Suprapubic skin (tissue), 4 donors: ENCODE measurements around the gene AGR3. TPM values are rescaled to one million over a fixed set of nuclear protein-coding genes. Genes with fewer than 3 reads are reported as not detected.
"Not testable (repeated sequence)": the region's sequence is repeated elsewhere in the genome, so short reads cannot be mapped to it uniquely, and the experiment has no call there.

ENCODE experiments used
- DNase-seq, 2 donors: peaks; one replicate each; pipeline ENCODE4 v3.0.0-alpha.2; 2019; ENCODE audit warnings: low spot score in 2 of 2
- H3K27ac ChIP-seq: fragments of 200-600 bp; sonication (generic); one replicate; pipeline ENCODE4 v1.5.1; 2019
- H3K27me3 ChIP-seq: fragments of 200-600 bp; sonication (generic); one replicate; pipeline ENCODE4 v1.5.1; 2019
- H3K36me3 ChIP-seq: fragments of 200-600 bp; sonication (generic); one replicate; pipeline ENCODE4 v1.5.1; 2019
- H3K4me1 ChIP-seq: fragments of 200-600 bp; sonication (generic); one replicate; pipeline ENCODE4 v1.5.1; 2019
- H3K4me3 ChIP-seq: fragments of 200-600 bp; sonication (generic); one replicate; pipeline ENCODE4 v1.5.1; 2019; ENCODE audit warnings: mild to moderate bottlenecking
- H3K9me3 ChIP-seq: fragments of 200-600 bp; sonication (generic); one replicate; pipeline ENCODE4 v1.5.1; 2019
- EP300 ChIP-seq: sonication (generic); formaldehyde crosslinking; IDR thresholded peaks from one replicate; pipeline ENCODE4 v1.6.1; 2017; ENCODE audit warnings: antibody characterized with exemption
- POLR2A ChIP-seq, 2 donors: fragments of 450-650 bp; IDR thresholded peaks; one replicate each; pipeline ENCODE4 v1.6.1; 2017; ENCODE audit warnings: antibody characterized with exemption in 2 of 2, mild to moderate bottlenecking in 2 of 2, moderate library complexity in 2 of 2
- POLR2AphosphoS5 ChIP-seq, 3 donors: sonication (generic); formaldehyde crosslinking; IDR thresholded peaks; one replicate each; pipeline ENCODE4 v1.6.1; 2017; ENCODE audit warnings: antibody characterized with exemption in 3 of 3
- whole genome bisulfite sequencing: methylation state at CpG from one replicate; pipeline ENCODE4 v1.1.5; 2018; 5-methylcytosine and 5-hydroxymethylcytosine counted together
- total RNA-seq, 4 donors: library from RNA; depleted of rRNA; stranded (reverse); fragments of >200 nt; gene quantifications; one replicate each; pipeline ENCODE4 v1.1.0, GENCODE V29; 2016
- TF ChIP-seq, protein P1 (sequence below), 2 donors: fragments of 200-600 bp in 1 of 2; fragments of 450-650 bp in 1 of 2; sonication (generic) in 1 of 2; IDR thresholded peaks; one replicate each; pipeline ENCODE4 v1.5.1; 2016 to 2019; ENCODE audit warnings: antibody characterized with exemption in 2 of 2, mild to moderate bottlenecking in 1 of 2, moderate library complexity in 1 of 2

AGR3 gene
- total RNA-seq, 4 donors from 2014 or later, result 3.9 TPM; not detected in 3

DNA sequence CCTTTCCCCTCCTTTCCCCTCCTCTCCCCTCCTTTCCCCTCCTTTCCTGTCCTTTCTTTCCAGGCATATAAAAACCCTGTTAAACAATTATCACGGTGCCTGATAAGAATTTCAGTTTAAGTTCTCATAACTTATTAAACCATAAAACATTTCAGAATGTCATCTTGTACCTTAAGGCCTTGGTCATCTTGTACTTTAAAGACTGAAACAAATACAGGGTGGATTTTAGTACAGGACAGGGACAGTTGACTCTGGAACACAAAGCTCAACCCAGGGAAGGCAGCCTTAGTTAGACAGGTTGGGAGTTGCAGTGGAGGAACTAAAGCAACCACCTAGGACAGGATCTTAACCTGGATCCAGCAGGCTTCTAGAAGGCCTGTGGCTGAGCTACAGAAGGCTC, 1.2 kb downstream of the AGR3 start:
- Histone ChIP-seq H3K36me3 (no peaks in the 10 kb centered on the region), H3K27me3 (no peaks in the 10 kb centered on the region), H3K9me3 (no peaks in the 10 kb centered on the region), H3K27ac (no peak overlapping the region), H3K4me3 (no peak overlapping the region), H3K4me1 (no peaks in the 10 kb centered on the region)
- no peak for DNase-seq
- WGBS, result 73% methylated on average over 1 of the region's 1 CpG
- TF ChIP-seq POLR2A (IDR thresholded peaks at IDR 0.05) (no peak), POLR2AphosphoS5 (IDR thresholded peaks at IDR 0.05) (no peak), EP300 (no peak)
- TF ChIP-seq, protein P1, sequence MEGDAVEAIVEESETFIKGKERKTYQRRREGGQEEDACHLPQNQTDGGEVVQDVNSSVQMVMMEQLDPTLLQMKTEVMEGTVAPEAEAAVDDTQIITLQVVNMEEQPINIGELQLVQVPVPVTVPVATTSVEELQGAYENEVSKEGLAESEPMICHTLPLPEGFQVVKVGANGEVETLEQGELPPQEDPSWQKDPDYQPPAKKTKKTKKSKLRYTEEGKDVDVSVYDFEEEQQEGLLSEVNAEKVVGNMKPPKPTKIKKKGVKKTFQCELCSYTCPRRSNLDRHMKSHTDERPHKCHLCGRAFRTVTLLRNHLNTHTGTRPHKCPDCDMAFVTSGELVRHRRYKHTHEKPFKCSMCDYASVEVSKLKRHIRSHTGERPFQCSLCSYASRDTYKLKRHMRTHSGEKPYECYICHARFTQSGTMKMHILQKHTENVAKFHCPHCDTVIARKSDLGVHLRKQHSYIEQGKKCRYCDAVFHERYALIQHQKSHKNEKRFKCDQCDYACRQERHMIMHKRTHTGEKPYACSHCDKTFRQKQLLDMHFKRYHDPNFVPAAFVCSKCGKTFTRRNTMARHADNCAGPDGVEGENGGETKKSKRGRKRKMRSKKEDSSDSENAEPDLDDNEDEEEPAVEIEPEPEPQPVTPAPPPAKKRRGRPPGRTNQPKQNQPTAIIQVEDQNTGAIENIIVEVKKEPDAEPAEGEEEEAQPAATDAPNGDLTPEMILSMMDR (IDR thresholded peaks at IDR 0.05), result no peak

DNA sequence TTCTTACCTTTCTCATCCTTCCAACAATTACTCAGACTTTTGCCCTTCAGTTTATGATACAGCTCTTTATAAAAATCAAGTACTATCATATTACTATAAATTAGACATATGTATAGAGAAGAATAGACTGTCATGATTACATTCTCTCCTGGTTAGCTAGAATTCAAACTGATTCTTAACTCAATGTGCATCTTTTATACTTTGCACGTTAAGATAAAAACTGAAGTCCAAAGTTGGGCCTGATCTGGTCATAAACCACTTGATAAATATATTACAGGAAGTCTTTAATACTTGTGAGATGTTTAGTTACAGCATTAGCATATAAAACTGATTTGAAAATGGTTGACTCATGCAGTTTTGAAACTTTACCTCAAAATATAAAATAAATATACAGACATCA, 2.6 kb downstream of the AGR3 start:
- H3K4me1 ChIP-seq, result no peaks in the 10 kb centered on the region
- 98% methylated on average over 1 of the region's 1 CpG for WGBS
- no peak overlapping the region for H3K4me3 ChIP-seq

DNA sequence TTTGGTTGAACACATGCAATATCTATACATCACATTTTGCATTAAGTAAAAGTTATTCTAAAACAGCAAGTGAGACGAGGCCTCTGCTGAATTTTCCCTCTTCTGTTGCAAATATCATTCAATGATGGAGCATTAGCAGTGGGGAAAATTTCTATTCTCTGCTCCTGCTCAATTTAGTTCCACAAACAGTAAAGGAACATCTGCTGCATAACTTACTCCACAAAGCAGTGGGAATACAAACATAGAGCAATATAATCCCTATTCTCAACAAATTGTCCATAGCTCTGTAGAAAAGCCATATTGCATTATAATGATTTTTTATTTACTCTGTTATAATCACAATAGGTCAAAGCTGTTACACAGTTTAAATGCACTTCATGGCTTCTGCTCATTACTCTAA, 5.9 kb downstream of the AGR3 start:
- Histone ChIP-seq H3K27me3 (no peaks in the 10 kb centered on the region), H3K27ac (no peak overlapping the region), H3K4me1 (no peaks in the 10 kb centered on the region), H3K36me3 (no peaks in the 10 kb centered on the region), H3K4me3 (no peak overlapping the region), H3K9me3 (no peaks in the 10 kb centered on the region)
- WGBS, result 93% methylated on average over 1 of the region's 1 CpG
- TF ChIP-seq EP300, result no peak
- no peak for DNase-seq

More for the DNA sequence above, 2.6 kb downstream of the AGR3 start:
- no peak overlapping the region for H3K27ac ChIP-seq
- no peak for TF ChIP-seq EP300
- TF ChIP-seq, protein P1 (IDR thresholded peaks at IDR 0.05), result no peak
- no peak for TF ChIP-seq POLR2A (IDR thresholded peaks at IDR 0.05)
- no peak for TF ChIP-seq POLR2AphosphoS5 (IDR thresholded peaks at IDR 0.05)
- DNase-seq, result no peak
- no peaks in the 10 kb centered on the region for H3K36me3 ChIP-seq
- no peaks in the 10 kb centered on the region for H3K27me3 ChIP-seq
- H3K9me3 ChIP-seq, result no peaks in the 10 kb centered on the region

DNA sequence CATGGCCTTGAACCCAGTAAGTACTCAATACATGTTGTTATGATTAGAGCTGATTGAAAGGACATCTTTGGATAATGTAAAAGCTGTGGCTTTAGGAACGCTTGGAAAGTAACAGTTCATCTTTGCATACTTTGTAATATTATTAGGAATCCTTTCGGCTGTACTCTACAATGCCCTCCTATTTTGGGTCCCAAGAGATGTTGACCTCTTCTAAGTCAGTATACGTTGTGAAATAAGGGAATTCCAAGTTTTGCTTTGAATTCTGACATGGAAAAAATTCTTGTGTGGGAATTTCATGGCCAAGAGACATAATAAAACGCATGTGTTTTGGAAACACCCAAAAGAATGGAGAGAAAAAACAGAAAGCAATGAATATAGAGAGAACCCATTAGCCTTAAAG, 7.7 kb downstream of the AGR3 start:
- WGBS, result 39% methylated on average over 4 of the region's 4 CpGs
- no peak for DNase-seq
- TF ChIP-seq, protein P1 (IDR thresholded peaks at IDR 0.05), result no peak
- TF ChIP-seq EP300 (no peak), POLR2AphosphoS5 (IDR thresholded peaks at IDR 0.05) (no peak), POLR2A (IDR thresholded peaks at IDR 0.05) (no peak)
- H3K4me3 ChIP-seq, result no peak overlapping the region
- no peaks in the 10 kb centered on the region for H3K27me3 ChIP-seq
- H3K4me1 ChIP-seq, result no peaks in the 10 kb centered on the region
- H3K27ac ChIP-seq, result no peak overlapping the region
- H3K36me3 ChIP-seq, result no peaks in the 10 kb centered on the region
- H3K9me3 ChIP-seq, result no peaks in the 10 kb centered on the region

DNA sequence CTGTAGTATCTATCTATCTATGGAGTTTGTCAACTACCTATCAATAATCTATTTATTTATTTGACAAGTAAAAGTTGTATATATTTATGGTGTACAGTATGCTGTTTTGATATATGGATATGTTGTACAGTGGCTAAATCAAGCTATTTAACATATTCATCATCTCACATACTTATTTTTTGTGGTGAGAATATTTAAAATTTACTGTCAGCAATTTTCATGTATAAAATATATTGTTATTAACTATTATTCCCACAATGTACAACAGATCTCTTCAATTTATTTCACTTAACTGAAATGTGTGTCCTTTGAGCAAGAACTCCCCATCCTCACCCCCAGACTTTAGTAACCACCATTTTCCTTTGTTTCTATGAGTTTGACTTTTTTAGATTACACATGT, 14.5 kb downstream of the AGR3 start:
- Histone ChIP-seq H3K27ac (no peak overlapping the region), H3K4me1 (no peaks in the 10 kb centered on the region), H3K36me3 (no peaks in the 10 kb centered on the region), H3K4me3 (no peak overlapping the region), H3K9me3 (no peaks in the 10 kb centered on the region), H3K27me3 (no peaks in the 10 kb centered on the region)
- DNase-seq, result no peak
- TF ChIP-seq EP300, result no peak
- TF ChIP-seq, protein P1 (IDR thresholded peaks at IDR 0.05), result no peak
- no peak for TF ChIP-seq POLR2AphosphoS5 (IDR thresholded peaks at IDR 0.05)
- no peak for TF ChIP-seq POLR2A (IDR thresholded peaks at IDR 0.05)

DNA sequence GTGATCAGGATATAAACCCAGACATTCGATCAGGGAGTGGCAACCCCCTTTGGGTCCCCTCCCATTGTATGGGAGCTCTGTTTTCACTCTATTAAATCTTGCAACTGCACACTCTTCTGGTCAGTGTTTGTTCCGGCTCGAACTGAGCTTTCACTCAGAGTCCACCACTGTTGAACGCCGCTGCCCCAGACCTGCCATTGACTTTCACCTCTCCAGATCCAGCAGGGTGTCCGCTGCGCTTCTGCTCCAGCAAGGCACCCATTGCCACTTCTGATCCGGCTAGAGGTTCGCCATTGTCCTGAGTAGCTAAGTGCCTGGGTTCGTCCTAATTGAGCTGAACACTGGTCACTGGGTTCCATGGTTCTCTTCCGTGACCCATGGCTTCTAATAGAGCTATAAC, 28.6 kb downstream of the AGR3 start:
- H3K9me3 ChIP-seq, H3K36me3 ChIP-seq, H3K4me3 ChIP-seq, H3K27ac ChIP-seq, H3K27me3 ChIP-seq, DNase-seq, H3K4me1 ChIP-seq: not testable (repeated sequence)
- 93% methylated on average over 11 of the region's 11 CpGs for WGBS
